Left lung (tissue), 10 donors: ENCODE measurements around the gene TBC1D10A. TPM values are rescaled to one million over a fixed set of nuclear protein-coding genes. Genes with fewer than 3 reads are reported as not detected.

ENCODE experiments used
- ATAC-seq: fragments of 200-7000 bp; cut with Tn5 transposase; one replicate; pipeline ENCODE4 v1.9.1; 2020; ENCODE audit warnings: moderate library complexity
- DNase-seq, 4 donors: peaks; one replicate each; pipeline ENCODE4 v3.0.0-alpha.2; 2013 to 2020
- H3K27ac ChIP-seq, 2 donors: fragments of 200-600 bp; sonication (generic) in 1 of 2; one replicate each; pipeline versions ENCODE4 v1.5.0 to v1.8.0; 2020 to 2021
- H3K27me3 ChIP-seq, 2 donors: fragments of 200-600 bp; sonication (generic) in 1 of 2; one replicate each; pipeline versions ENCODE4 v1.5.0 to v1.8.0; 2020 to 2021
- H3K36me3 ChIP-seq, 2 donors: fragments of 200-600 bp; sonication (generic) in 1 of 2; one replicate each; pipeline versions ENCODE4 v1.5.0 to v1.8.0; 2020 to 2021
- H3K4me1 ChIP-seq, 2 donors: fragments of 200-600 bp; one replicate each; pipeline ENCODE4 v1.8.0; 2021
- H3K4me3 ChIP-seq, 2 donors: fragments of 200-600 bp; sonication (generic) in 1 of 2; one replicate each; pipeline versions ENCODE4 v1.5.0 to v1.8.0; 2020 to 2021; ENCODE audit warnings: mild to moderate bottlenecking in 1 of 2
- H3K9me3 ChIP-seq, 2 donors: fragments of 200-600 bp; sonication (generic) in 1 of 2; one replicate each; pipeline versions ENCODE4 v1.5.0 to v1.8.0; 2020 to 2021
- CTCF ChIP-seq, 2 donors: fragments of 200-600 bp; sonication (generic) in 1 of 2; IDR thresholded peaks; one replicate each; pipeline versions ENCODE4 v1.5.0 to v1.8.0; 2021; ENCODE audit warnings: antibody characterized with exemption in 2 of 2
- intact Hi-C, 2 donors: fragments of 100-400 bp; cut with DNase I; formaldehyde crosslinking; loops; one replicate each; pipeline versions ENCODE4 v1.11.2 to v1.14.2; 2022
- polyA plus RNA-seq, 6 donors: library from polyadenylated mRNA; unstranded; fragments of 120-200 nt; gene quantifications; one replicate each; pipeline ENCODE4 v1.2.1, GENCODE V29; 2013; ENCODE audit not compliant: insufficient read length in 6 of 6
- total RNA-seq, 2 donors: library from RNA; stranded (reverse); fragmentation: NEBNext Ultra II Directional; extraction: Animal tissue kit (Norgen Biotek cat#: 25700); gene quantifications; one replicate each; pipeline ENCODE4 v1.2.1, GENCODE V29; 2021
- donor health status: DM: no; HTN: yes; CAD: no.
- donor health status: DM: no; HTN: no; CAD: no.

TBC1D10A gene
- total and polyA plus RNA-seq, 8 donors: 15.4 to 25.4 (median 18.2) TPM

- Histone ChIP-seq H3K4me1 (peaks cover 8 to 74% of the 10 kb centered on the region in 2 donors), H3K36me3 (no peaks in the 10 kb centered on the region), H3K4me3 (no peak overlapping the region), H3K27me3 (no peaks in the 10 kb centered on the region), H3K9me3 (no peaks in the 10 kb centered on the region), H3K27ac (peak overlapping the region; percentile 35 to 69)
- no peak for TF ChIP-seq CTCF (IDR thresholded peaks at IDR 0.05)
- DNase-seq: peak in 1 of 4 donors; percentile 67
- intact Hi-C loops: no loop called here
- ATAC-seq: peak; percentile 60
These were observed 49.0 kb downstream of the TBC1D10A start for GRCh38 chr22:30277547-30278344.

DNA sequence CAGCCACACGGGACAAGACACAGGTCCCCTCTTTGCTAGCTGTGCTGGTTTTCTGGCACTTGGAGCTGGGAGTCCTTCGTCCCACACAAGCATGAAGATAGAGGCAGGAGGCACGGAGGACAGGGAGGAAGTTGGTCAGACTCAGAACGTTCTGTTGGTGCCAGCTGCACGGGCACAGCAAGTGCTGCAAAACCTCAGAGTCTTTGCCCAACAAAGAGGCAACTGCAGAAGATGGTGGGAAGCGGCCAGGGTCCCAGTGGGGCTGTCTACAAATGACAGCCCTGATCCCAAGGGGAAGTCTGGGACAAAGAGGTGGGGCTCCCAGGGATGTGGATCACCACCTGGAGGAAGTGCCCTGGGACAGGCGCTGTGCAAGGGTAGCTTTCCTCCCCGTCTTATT, 50.7 kb downstream of the TBC1D10A start:
- no peak for ATAC-seq
- intact Hi-C loops: no loop called here
- TF ChIP-seq CTCF (IDR thresholded peaks at IDR 0.05): no peak

GRCh38 chr22:30275625-30276024, 51.1 kb downstream of the TBC1D10A start:
- no peaks in the 10 kb centered on the region for H3K27me3 ChIP-seq
- intact Hi-C loops: no loop called here
- no peaks in the 10 kb centered on the region for H3K9me3 ChIP-seq
- H3K4me3 ChIP-seq: no peak overlapping the region
- ATAC-seq (no peak), DNase-seq (no peak)
- no peak for TF ChIP-seq CTCF (IDR thresholded peaks at IDR 0.05)
- H3K36me3 ChIP-seq: no peaks in the 10 kb centered on the region
- H3K27ac ChIP-seq: peak overlapping the region in 1 of 2 donors; percentile 28
- peaks cover 8 to 83% of the 10 kb centered on the region in 2 donors for H3K4me1 ChIP-seq

More for the DNA sequence above, 50.7 kb downstream of the TBC1D10A start:
- H3K36me3 ChIP-seq: no peaks in the 10 kb centered on the region
- DNase-seq: no peak
- H3K27me3 ChIP-seq: no peaks in the 10 kb centered on the region
- no peak overlapping the region for H3K4me3 ChIP-seq
- peaks cover 8 to 79% of the 10 kb centered on the region in 2 donors for H3K4me1 ChIP-seq
- no peaks in the 10 kb centered on the region for H3K9me3 ChIP-seq
- peak overlapping the region in 1 of 2 donors; percentile 28 for H3K27ac ChIP-seq

- Histone ChIP-seq H3K4me3 (no peak overlapping the region), H3K27me3 (no peaks in the 10 kb centered on the region), H3K9me3 (no peaks in the 10 kb centered on the region), H3K36me3 (no peaks in the 10 kb centered on the region), H3K4me1 (peaks cover 8 to 87% of the 10 kb centered on the region in 2 donors), H3K27ac (no peak overlapping the region)
- ATAC-seq (no peak), DNase-seq (no peak)
- no peak for TF ChIP-seq CTCF (IDR thresholded peaks at IDR 0.05)
- intact Hi-C loops: no loop called here
These were observed 52.3 kb downstream of the TBC1D10A start for GRCh38 chr22:30274437-30274812.

- ATAC-seq (no peak), DNase-seq (no peak)
- intact Hi-C loops: no loop called here
- Histone ChIP-seq H3K27ac (peak overlapping the region in 1 of 2 donors; percentile 14), H3K4me3 (no peak overlapping the region), H3K27me3 (no peaks in the 10 kb centered on the region), H3K9me3 (no peaks in the 10 kb centered on the region), H3K36me3 (no peaks in the 10 kb centered on the region), H3K4me1 (peaks cover 8 to 87% of the 10 kb centered on the region in 2 donors)
- no peak for TF ChIP-seq CTCF (IDR thresholded peaks at IDR 0.05)
These were observed 52.9 kb downstream of the TBC1D10A start for GRCh38 chr22:30273711-30274436.
